DMS53 (cell line): ENCODE measurements around the gene SLC6A6.
"Not testable (repeated sequence)": the region's sequence is repeated elsewhere in the genome, so short reads cannot be mapped to it uniquely, and the experiment has no call there.

Experiments
- DNase-seq: peaks from one replicate; lab custom pipeline; 2025; lab: John Stamatoyannopoulos, UW

SLC6A6 gene

GRCh38 chr3:14437705-14438104 lies 35.3 kb downstream of the SLC6A6 start:
- not testable (repeated sequence) for DNase-seq

GRCh38 chr3:14438262-14438661 lies 35.9 kb downstream of the SLC6A6 start:
- no peak for DNase-seq

GRCh38 chr3:14438929-14439328 lies 36.5 kb downstream of the SLC6A6 start:
- peak; percentile 53 for DNase-seq

GRCh38 chr3:14439501-14440167 lies 37.2 kb downstream of the SLC6A6 start:
- peak; percentile 72 for DNase-seq

GRCh38 chr3:14440168-14440518 lies 37.7 kb downstream of the SLC6A6 start:
- no peak for DNase-seq

- DNase-seq = peak; percentile 22
Observed at GRCh38 chr3:14440531-14441239, 38.3 kb downstream of the SLC6A6 start.

- no peak for DNase-seq
Observed at GRCh38 chr3:14441240-14441919, 39.0 kb downstream of the SLC6A6 start.

- no peak for DNase-seq
Observed at GRCh38 chr3:14441920-14442300, 39.5 kb downstream of the SLC6A6 start.

GRCh38 chr3:14444380-14444779 lies 42.0 kb downstream of the SLC6A6 start:
- DNase-seq = no peak

GRCh38 chr3:14445773-14446172 lies 43.4 kb downstream of the SLC6A6 start:
- DNase-seq = no peak

- no peak for DNase-seq
Observed at GRCh38 chr3:14446988-14447570, 44.7 kb downstream of the SLC6A6 start.

- DNase-seq = no peak
Observed at GRCh38 chr3:14448063-14448462, 45.7 kb downstream of the SLC6A6 start.

GRCh38 chr3:14448756-14449727 lies 46.6 kb downstream of the SLC6A6 start:
- no peak for DNase-seq

GRCh38 chr3:14450506-14450905 lies 48.1 kb downstream of the SLC6A6 start:
- no peak for DNase-seq

- DNase-seq = no peak
Observed at GRCh38 chr3:14450922-14451606, 48.7 kb downstream of the SLC6A6 start.

GRCh38 chr3:14451844-14452739 lies 49.7 kb downstream of the SLC6A6 start:
- DNase-seq = peak; percentile 81

GRCh38 chr3:14452740-14453710 lies 50.6 kb downstream of the SLC6A6 start:
- DNase-seq = peak; percentile 83

GRCh38 chr3:14453876-14454638 lies 51.7 kb downstream of the SLC6A6 start:
- no peak for DNase-seq
